GM18907 (cell line): Measurements from ENCODE around the gene FADS6.

Experiments
- ATAC-seq: cut with Tn5 transposase; IDR thresholded peaks from one replicate; pipeline ENCODE4 v1.9.1; 2021; ENCODE audit warnings: mild to moderate bottlenecking, moderate library complexity; ENCODE audit not compliant: unreplicated experiment

FADS6 gene

DNA sequence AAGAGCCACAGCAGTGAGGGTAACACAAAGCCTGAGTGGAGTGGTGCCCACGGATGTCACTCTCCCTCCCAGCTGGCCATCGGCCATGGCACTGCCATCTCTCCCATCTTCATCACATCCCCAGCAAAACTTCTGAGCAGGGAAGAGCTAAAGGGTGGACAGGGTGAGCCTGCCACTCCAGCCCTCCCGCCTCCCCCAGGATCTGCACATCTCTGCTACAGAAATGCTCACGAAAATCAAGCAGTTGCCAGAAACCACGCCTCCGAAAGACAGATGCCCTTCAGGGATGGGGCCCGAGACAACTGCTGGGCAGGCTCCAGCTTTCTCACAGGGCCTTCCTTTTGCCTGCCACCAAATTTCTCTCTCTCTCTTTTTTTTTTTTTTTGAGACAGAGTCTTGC, 37.3 kb downstream of the FADS6 start:
- ATAC-seq, result no peak

DNA sequence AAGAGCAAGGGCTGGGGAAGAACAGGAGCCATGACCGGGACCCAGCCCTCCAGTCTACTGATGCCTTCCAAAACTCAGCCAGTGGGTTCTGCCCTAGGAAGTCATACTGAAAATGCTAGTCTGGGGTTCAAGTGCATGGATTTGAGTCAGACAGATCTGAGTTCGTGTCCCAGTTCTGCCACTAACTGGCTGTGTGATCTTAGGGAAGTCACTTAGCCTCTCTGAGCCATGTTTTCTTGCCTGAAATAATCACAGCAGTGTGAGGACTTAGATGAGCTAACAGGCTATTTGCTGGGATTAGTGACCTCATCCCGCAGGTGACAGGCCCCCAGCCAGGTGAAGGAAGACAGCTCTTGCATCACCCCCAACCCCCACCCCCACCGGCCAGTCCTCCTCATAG, 38.1 kb downstream of the FADS6 start:
- ATAC-seq, result no peak

DNA sequence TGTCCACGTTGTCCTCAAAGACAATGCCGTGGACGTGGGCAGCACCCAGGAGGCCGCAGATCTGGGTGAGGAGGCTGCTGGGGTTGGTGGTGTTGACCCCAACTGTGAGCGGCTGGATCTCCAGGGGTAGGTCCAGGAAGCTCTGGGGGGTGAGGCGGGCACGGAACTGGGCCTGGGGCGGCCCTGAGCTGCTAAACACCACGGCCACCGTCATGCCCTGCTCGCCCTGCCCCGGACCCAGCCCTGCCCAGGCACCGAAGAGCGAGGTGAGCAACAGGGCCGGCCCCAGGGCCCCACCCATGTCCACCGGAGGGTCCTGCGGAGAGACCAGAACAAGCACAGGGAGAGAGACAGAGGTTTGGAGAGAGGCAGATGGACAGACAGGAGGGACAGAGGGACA, 38.6 kb downstream of the FADS6 start:
- ATAC-seq, result no peak

DNA sequence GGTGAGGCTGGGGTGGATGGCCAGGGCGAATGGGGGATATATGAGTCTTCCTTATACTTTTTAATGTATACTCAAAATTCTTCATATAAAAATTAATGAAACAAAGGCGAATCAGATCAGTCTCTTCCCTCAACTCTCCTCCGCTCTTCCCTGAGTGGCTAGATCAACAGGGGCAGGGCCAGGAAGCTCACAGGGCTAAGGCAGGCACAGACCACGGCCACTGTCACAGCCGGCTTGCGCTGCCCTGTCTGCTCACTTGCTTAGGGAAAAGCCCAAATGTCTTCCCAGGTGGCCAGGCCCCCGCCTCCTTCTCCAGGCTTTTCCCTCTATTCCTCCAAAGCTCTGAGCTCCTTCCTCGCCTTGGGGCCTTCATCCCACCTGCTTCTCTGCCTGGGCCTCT, 39.8 kb downstream of the FADS6 start:
- ATAC-seq, result no peak

DNA sequence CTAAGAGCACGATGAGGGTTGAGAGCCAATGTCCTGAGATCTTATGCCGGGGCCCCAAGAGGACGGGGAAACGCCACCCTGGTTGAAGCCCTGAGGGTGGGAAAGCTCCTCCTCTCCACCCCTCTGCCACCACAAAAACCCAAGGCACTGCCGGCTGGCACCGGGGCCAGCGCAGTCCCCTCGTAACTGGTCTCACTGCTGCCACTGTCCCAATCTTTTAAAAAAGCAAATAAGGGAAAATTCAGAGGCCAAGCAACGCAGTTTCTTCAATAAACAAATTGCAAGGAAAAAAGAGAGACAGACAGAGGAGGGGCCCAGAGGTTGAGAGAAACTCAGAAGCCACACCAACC, 40.4 kb downstream of the FADS6 start:
- ATAC-seq, result no peak

DNA sequence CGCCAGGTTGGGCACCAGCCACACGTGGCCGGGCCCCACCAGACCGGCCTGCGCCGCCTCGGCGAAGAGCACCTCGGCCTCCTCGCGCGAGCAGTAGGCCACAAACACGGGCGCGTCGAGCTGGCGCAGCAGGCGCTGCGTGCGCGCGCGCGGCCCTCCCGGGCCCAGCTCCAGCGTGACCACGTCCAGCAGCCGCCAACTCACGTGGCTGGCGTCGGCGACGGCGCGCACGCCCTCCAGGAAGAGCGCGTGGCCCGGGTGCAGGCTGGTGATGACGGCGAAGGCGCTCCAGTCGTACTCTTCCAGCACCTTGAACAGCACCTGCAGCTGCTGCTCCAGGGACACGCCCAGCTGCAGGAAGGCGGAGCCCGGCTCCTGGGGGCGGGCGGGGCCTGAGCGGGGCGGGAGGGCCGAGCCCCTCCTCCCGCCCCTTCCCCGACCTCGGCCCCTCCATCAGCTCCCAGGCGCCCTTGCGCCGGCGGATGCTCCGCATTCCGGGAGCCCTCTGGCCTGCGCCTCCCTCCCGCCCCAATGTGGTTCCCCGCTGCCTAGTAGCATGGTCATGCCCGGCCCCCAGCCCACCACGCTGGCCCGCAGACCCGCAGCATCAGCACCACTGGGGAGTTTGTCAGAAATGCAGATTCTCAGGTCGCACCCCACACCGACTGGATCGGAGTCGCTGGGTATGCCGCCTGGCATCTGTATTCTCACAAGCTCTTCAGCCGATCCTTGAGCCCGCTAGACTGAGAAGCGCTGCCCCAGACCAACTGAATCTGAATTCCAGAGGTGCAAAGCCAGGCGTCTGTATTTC, 41.0 kb downstream of the FADS6 start:
- no peak for ATAC-seq

- ATAC-seq, result no peak
Observed at GRCh38 chr17:74851612-74852236, 41.7 kb downstream of the FADS6 start.

- ATAC-seq, result no peak
Observed at GRCh38 chr17:74850914-74851313, 42.5 kb downstream of the FADS6 start.

DNA sequence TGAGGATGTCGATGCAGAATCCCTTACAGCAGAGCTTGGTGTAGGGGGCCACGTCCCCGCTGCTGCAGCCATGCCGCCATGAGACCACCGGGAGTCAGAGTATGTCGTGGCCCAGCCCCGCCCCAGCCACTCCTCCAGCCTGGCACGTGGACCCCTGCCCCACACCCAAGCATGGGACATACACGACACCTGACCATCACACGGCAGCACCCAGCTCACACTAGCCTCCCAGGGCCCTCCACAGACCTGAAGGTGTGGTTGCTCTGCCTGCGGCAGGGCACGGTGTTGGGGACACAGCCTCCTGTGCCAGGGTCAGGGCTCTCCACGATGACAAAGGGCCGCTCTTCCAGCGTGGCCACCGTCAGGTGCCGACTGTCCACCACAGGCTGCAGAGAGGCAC, 43.1 kb downstream of the FADS6 start:
- ATAC-seq, result no peak

- no peak for ATAC-seq
Observed at GRCh38 chr17:74848656-74849399, 44.6 kb downstream of the FADS6 start.

DNA sequence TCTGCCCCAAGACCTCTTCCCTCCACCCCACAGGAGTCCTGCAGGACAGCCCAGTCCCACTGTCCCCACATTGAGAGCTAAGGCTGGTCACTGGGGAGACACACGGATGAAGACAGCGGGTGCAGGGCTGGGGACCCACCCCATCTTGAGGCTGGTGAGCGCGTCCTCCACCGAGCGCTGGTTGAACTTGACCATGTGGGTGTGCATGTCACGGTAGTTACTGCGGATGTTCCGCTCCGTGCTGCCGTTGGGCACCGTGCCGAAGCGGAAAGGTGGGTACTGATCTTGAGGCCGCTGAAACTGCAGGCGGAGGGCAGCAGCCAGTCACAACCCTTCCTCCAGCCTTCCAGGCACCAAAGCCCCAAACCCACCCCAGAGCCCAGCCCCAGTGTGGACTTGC, 46.8 kb downstream of the FADS6 start:
- ATAC-seq, result no peak

GRCh38 chr17:74843352-74843627, 50.1 kb downstream of the FADS6 start:
- no peak for ATAC-seq

DNA sequence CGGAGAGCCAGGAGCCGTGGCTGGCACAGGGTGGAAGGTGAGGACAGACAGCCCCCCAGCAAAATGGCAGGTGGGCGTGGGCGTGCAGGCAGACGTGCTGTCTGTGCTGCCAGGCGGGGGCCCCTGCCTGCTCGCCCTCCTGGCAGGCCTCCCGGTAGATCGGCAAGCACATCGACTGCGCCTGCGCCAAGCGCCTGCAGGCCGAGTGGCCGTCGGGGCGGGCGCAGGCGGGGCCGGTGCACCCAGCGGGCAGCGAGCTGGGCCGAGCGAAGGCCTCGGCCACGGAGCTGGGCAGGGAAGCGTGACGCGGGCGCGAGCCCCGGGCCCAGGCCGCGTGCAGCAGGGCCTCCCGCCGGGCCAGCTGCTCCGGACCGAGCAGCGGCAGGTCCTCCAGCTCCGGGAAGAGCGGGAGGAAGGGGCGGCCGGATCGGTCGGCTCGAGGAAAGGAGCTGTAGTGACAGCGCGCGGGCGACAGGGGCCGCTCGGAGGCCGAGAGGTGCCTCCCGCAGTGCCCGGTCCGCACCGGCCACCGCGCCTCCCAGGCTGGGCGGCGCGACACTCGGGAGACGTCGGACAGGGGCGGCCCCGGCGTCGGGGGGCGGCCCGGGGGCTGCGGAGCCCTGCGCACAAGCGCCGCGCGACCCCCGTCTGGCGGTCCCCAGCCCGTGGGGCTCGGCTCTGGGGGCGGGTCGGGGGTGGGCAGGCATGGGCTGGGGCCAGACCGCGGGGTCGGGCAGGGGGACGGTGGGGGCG, 50.7 kb downstream of the FADS6 start:
- no peak for ATAC-seq

DNA sequence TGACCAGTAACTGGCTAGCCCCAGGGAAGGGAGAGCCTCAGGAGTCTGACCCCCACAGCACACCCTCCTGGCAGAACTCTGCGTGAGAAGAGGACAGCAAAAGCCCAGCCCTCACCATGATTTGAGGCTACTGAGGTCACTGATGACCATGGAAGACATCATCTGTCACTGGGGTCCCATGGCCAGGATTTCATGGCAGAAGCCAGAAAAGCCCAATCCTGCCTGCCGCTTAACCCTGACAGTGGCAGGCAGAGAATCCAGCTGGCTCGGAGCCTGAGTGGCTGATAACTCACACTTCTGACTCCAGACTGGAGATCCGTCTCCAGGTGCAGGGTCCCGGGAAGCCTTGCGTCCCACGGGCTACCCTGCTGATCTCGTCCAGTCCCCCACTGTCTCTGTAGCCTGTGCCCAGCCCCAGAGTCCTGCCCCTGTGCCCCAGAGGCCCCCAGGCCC, 51.3 kb downstream of the FADS6 start:
- ATAC-seq, result no peak

GRCh38 chr17:74840989-74841666, 52.3 kb downstream of the FADS6 start:
- no peak for ATAC-seq

DNA sequence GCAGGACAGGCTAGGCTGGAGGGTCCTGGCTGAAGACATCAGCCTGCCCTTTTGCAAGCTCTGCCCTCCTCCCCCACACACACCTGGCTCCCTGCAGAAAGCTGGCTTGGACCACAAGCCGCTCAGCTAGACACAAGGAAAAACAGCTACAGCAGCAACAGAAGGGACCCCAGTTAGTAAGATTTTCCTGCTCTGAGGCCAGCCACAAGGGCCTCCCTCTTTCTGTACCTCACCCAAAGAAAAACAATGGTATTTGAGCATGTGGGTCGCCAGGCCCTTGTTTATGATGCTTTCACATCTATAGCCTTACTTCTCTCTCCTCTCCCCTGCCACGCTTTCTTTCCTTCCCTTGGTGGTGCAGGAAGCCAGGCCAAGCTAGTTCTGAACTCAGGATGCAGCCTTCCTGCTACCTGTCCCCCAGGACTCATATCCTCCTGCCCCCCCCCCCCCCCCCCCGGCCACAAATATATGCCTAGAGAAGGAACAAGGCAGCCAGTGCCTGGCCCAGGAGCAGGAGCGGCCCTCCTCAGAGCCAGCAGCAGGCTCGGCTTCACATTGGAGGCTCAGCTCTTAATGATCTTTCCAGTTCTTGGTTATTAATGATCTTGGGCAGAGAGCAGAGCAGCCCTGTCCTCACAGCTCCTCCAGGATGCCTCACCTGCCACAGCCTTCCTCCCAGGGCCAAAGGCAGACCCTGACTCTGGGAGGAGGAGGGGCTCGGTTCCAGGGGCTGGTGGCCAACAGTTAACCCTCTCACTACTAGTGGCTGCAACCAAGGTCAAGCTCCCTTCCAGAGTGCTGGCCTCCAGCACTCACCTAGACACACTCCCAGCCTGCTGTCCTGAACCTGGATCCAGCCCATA, 53.2 kb downstream of the FADS6 start:
- no peak for ATAC-seq

DNA sequence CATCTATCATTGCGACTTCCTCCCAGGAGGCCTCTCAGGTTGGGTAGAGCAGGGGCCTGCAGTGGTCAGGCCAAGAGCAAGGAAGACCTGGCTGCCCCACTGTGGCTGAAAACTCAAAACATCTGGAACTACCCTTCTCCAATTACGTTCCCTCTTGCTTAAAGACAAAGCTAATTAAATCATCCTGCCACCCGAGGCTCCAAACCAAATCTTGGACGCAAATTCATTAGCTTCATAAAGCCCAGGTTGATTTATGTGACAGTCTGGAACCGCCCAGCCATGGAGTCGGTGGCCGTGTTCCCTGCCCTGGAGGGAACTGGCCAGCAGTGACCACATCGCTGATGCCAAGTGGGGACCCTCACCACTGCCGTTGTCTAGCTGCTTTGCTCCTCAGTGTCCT, 55.2 kb downstream of the FADS6 start:
- ATAC-seq, result no peak

GRCh38 chr17:74836691-74837467, 56.6 kb downstream of the FADS6 start:
- ATAC-seq, result no peak

GRCh38 chr17:74836191-74836590, 57.2 kb downstream of the FADS6 start:
- ATAC-seq, result no peak
